IMR-90 (cell line): Measurements from ENCODE around the gene ZEB2. TPM values are rescaled to one million over a fixed set of nuclear protein-coding genes. Genes with fewer than 3 reads are reported as not detected.

Source experiments
- ATAC-seq: fragments of 200-7000 bp; cut with Tn5 transposase; 2 replicates; pipeline ENCODE4 v1.9.1; 2020; ENCODE audit warnings: low read depth, mild to moderate bottlenecking, moderate library complexity
- BruUV-seq: library from RNA; stranded (reverse); fragments of 400-500 nt; replicated peaks from 2 replicates; lab custom pipeline; 2021; lab: Mats Ljungman, UMichigan
- CTCF ChIA-PET: fragments of 300-600 bp; formaldehyde crosslinking; extraction: SDS; loops from one replicate; lab custom pipeline; 2021; ENCODE audit warnings: antibody characterized with exemption; lab: Yijun Ruan, JAX
- POLR2A ChIA-PET: fragments of 300-600 bp; sonication (Branson Sonifier 250); formaldehyde crosslinking; loops from one replicate; lab custom pipeline; 2022; ENCODE audit warnings: antibody characterized with exemption; ENCODE audit not compliant: unreplicated experiment; lab: Charles Lee
- DNase-seq: peaks from one replicate; pipeline ENCODE4 v3.0.0; 2013
- H2AFZ ChIP-seq: replicated peaks from 2 replicates; pipeline ENCODE3; 2013; ENCODE audit warnings: low read length, mild to moderate bottlenecking; ENCODE audit not compliant: poor library complexity
- H2AK5ac ChIP-seq: 2 replicates; pipeline ENCODE4 v1.6.1; 2013; ENCODE audit warnings: low read depth, low read length, inconsistent platforms
- H2AK9ac ChIP-seq: replicated peaks from 2 replicates; pipeline ENCODE3; 2013; ENCODE audit warnings: mild to moderate bottlenecking, low read depth, low read length, moderate library complexity; ENCODE audit not compliant: poor library complexity
- H2BK120ac ChIP-seq: 2 replicates; pipeline ENCODE4 v1.6.1; 2013; ENCODE audit warnings: low read depth, low read length, inconsistent platforms
- H2BK15ac ChIP-seq: 3 replicates; pipeline ENCODE4 v1.6.1; 2013; ENCODE audit warnings: low read depth, low read length, inconsistent platforms
- H2BK20ac ChIP-seq: 2 replicates; pipeline ENCODE4 v1.6.1; 2013; ENCODE audit warnings: low read depth, mild to moderate bottlenecking, inconsistent platforms, low read length, moderate library complexity
- H2BK5ac ChIP-seq: 2 replicates; pipeline ENCODE4 v1.6.1; 2013; ENCODE audit warnings: mild to moderate bottlenecking, low read depth, low read length, inconsistent platforms; ENCODE audit not compliant: poor library complexity, severe bottlenecking
- H3K14ac ChIP-seq: replicated peaks from 2 replicates; pipeline ENCODE4 v1.6.1; 2013; ENCODE audit warnings: low read depth, low read length, inconsistent platforms
- H3K18ac ChIP-seq: 2 replicates; pipeline ENCODE4 v1.6.1; 2013; ENCODE audit warnings: low read depth, low read length, control low read depth
- H3K23ac ChIP-seq: 2 replicates; pipeline ENCODE4 v1.6.1; 2013; ENCODE audit warnings: low read depth, low read length, inconsistent platforms
- H3K27ac ChIP-seq: 2 replicates; pipeline ENCODE4 v1.5.1; 2013; ENCODE audit warnings: mild to moderate bottlenecking, control low read depth, low read length; ENCODE audit not compliant: insufficient read depth
- H3K27me3 ChIP-seq: 2 replicates; pipeline ENCODE4 v1.6.1; 2013; ENCODE audit warnings: low read length; ENCODE audit not compliant: control insufficient read depth, insufficient read depth
- H3K36me3 ChIP-seq: 2 replicates; pipeline ENCODE4 v1.6.1; 2013; ENCODE audit warnings: low read length, mixed read lengths; ENCODE audit not compliant: control insufficient read depth, insufficient read depth
- H3K4ac ChIP-seq: 2 replicates; pipeline ENCODE4 v1.6.1; 2013; ENCODE audit warnings: low read depth, low read length, inconsistent platforms
- H3K4me1 ChIP-seq: 2 replicates; pipeline ENCODE4 v1.6.1; 2013; ENCODE audit warnings: low read length, mixed read lengths; ENCODE audit not compliant: control insufficient read depth, insufficient read depth
- H3K4me2 ChIP-seq: 2 replicates; pipeline ENCODE4 v1.6.1; 2013; ENCODE audit warnings: low read depth, mild to moderate bottlenecking, control low read depth, low read length, moderate library complexity
- H3K4me3 ChIP-seq: 2 replicates; pipeline ENCODE4 v1.5.1; 2013; ENCODE audit warnings: low read depth, mild to moderate bottlenecking, control low read depth, low read length, moderate library complexity; ENCODE audit not compliant: insufficient read depth
- H3K56ac ChIP-seq: 2 replicates; pipeline ENCODE4 v1.6.1; 2013; ENCODE audit warnings: low read length, inconsistent platforms; ENCODE audit not compliant: insufficient read depth; ENCODE audit errors: extremely low read depth
- H3K79me1 ChIP-seq, 2 experiments: 2 replicates each; pipeline ENCODE4 v1.6.1; 2013; ENCODE audit warnings: low read length in 2 of 2, inconsistent platforms in 1 of 2, low read depth in 1 of 2
- H3K9ac ChIP-seq: 2 replicates; pipeline ENCODE4 v1.6.1; 2013; ENCODE audit warnings: low read depth, low read length, control low read depth
- H3K9me1 ChIP-seq: 2 replicates; pipeline ENCODE4 v1.6.1; 2013; ENCODE audit warnings: low read length, inconsistent platforms; ENCODE audit not compliant: insufficient read depth
- H3K9me3 ChIP-seq: 2 replicates; pipeline ENCODE4 v1.6.1; 2013; ENCODE audit warnings: low read length; ENCODE audit not compliant: control insufficient read depth, insufficient read depth
- H4K20me1 ChIP-seq: 2 replicates; pipeline ENCODE4 v1.6.1; 2013; ENCODE audit warnings: low read length, inconsistent platforms; ENCODE audit not compliant: insufficient read depth
- H4K5ac ChIP-seq: 2 replicates; pipeline ENCODE4 v1.6.1; 2013; ENCODE audit warnings: mild to moderate bottlenecking, low read depth, low read length, control low read depth
- H4K8ac ChIP-seq, 2 experiments: 2 replicates each; pipeline ENCODE4 v1.6.1; 2013; ENCODE audit warnings: low read depth in 2 of 2, low read length in 2 of 2, control low read depth in 1 of 2, inconsistent platforms in 1 of 2
- H4K91ac ChIP-seq: 2 replicates; pipeline ENCODE4 v1.6.1; 2013; ENCODE audit warnings: low read depth, low read length, inconsistent platforms; ENCODE audit not compliant: insufficient read depth
- CEBPB ChIP-seq: IDR thresholded peaks from 2 replicates; pipeline ENCODE4 v1.6.1; 2012; ENCODE audit warnings: low read depth, low read length, improper control_type of control experiment
- MAFK ChIP-seq: IDR thresholded peaks from 2 replicates; pipeline ENCODE4 v1.6.1; 2012; ENCODE audit warnings: low read depth, low read length, improper control_type of control experiment
- MXI1 ChIP-seq: IDR thresholded peaks from 2 replicates; pipeline ENCODE4 v1.6.1; 2012; ENCODE audit warnings: low read depth, mild to moderate bottlenecking, low read length, moderate library complexity, borderline replicate concordance
- RCOR1 ChIP-seq: IDR thresholded peaks from 2 replicates; pipeline ENCODE4 v1.6.1; 2012; ENCODE audit warnings: mild to moderate bottlenecking, low read length, improper control_type of control experiment; ENCODE audit not compliant: insufficient replicate concordance
- SMC3 ChIP-seq: fragments of 150-350 bp; IDR thresholded peaks from 2 replicates; pipeline ENCODE4 v1.6.1; 2016; ENCODE audit warnings: low read depth, mild to moderate bottlenecking, antibody characterized with exemption, low read length, moderate library complexity
- WGBS, 2 experiments: methylation state at CpG; one replicate each; pipeline versions ENCODE4 v1.1.5 to v1.1.7; 2013; ENCODE audit warnings: missing lambda C conversion rate in 2 of 2; ENCODE audit not compliant: insufficient read length in 1 of 2; ENCODE audit errors: extremely low coverage in 2 of 2; 5-methylcytosine and 5-hydroxymethylcytosine counted together
- dilution Hi-C: fragments of 300-500 bp; cut with HindIII; formaldehyde crosslinking; loops from one replicate; pipeline ENCODE4 v1.14.3; 2018; ENCODE audit warnings: low sequenced_read_pairs; ENCODE audit not compliant: unreplicated experiment
- in situ Hi-C: fragments of 300-500 bp; cut with MboI; formaldehyde crosslinking; loops from 3 replicates; pipeline ENCODE4 v1.14.3; 2019; ENCODE audit warnings: low sequenced_read_pairs, inconsistent platforms, mixed read lengths
- intact Hi-C: fragments of 100-400 bp; cut with micrococcal nuclease; formaldehyde crosslinking; loops from 2 replicates; pipeline ENCODE4 v1.10.0; 2022
- polyA plus RNA-seq, 3 experiments: library from polyadenylated mRNA; depleted of rRNA; stranded (reverse); fragments of >200 nt; gene quantifications; 2 replicates each; pipeline ENCODE4 v1.2.3, GENCODE V29; 2012; ENCODE audit warnings: low replicate concordance in 1 of 3
- total RNA-seq: library from RNA; depleted of rRNA; stranded (reverse); fragments of >200 nt; gene quantifications from 2 replicates; pipeline ENCODE4 v1.2.3, GENCODE V29; 2012
- TF ChIP-seq, protein P1 (sequence below): fragments of 150-350 bp; IDR thresholded peaks from 2 replicates; pipeline ENCODE4 v1.6.1; 2017; ENCODE audit warnings: mild to moderate bottlenecking, antibody characterized with exemption, low read length, low read depth
- TF ChIP-seq, protein P2 (sequence below): conservative IDR thresholded peaks from 2 replicates; pipeline ENCODE4 v1.5.1; 2012; ENCODE audit warnings: mild to moderate bottlenecking, low read depth, low read length, improper control_type of control experiment

Gene ZEB2
- total and polyA plus RNA-seq, 2 of the 4 experiments (the other 2 are of a cell fraction), result 22.4 to 50.9 TPM

DNA sequence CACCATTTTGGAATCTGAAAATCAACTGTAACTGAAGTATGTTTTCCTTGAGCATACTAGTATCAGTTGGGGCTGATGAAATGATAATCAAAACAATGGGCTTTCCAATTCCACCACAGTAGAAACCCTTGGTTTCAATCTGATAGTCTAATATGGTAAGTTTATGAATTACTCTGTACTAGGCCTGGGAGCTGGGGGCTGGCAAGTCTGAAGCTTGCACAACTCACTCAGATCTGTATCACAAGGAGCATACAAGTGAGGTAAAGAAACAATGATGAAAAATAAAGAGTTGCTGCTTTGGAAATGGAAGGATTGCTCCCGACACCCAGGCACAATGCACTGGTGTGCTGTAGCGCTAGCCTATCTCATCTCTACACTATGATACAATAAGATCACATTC lies 19.4 kb downstream of the ZEB2 start:
- CTCF ChIA-PET, result interaction anchor here (0.5 kb wide), 1 partner anchor 149 kb away, joined by 3 read pairs; no protein-coding TSS in a partner anchor
- Histone ChIP-seq H3K9me3 (no peaks in the 10 kb centered on the region), H3K27ac (no peak overlapping the region), H4K91ac (no peak overlapping the region), H3K14ac (no peak overlapping the region), H3K9ac (no peak overlapping the region), H2BK5ac (no peak overlapping the region), H3K4ac (no peak overlapping the region), H2AFZ (no peak overlapping the region), H4K20me1 (peaks cover 29% of the 10 kb centered on the region; the same call in 1 of the 2 replicates), H3K23ac (no peak overlapping the region), H2BK20ac (no peak overlapping the region), H3K79me1 (peaks cover 44 to 74% of the 10 kb centered on the region in 2 experiments), H3K27me3 (no peaks in the 10 kb centered on the region), H3K36me3 (peaks cover 14% of the 10 kb centered on the region), H4K5ac (no peak overlapping the region), H3K56ac (no peak overlapping the region), H3K4me2 (no peak overlapping the region), H3K9me1 (peaks cover 10% of the 10 kb centered on the region), H2AK9ac (no peak overlapping the region), H2BK120ac (no peak overlapping the region), H4K8ac (no peak overlapping the region), H2BK15ac (no peak overlapping the region), H3K4me1 (peaks cover 20% of the 10 kb centered on the region), H2AK5ac (no peak overlapping the region), H3K18ac (no peak overlapping the region), H3K4me3 (no peak overlapping the region)
- no TSS peak for BruUV-seq
- ATAC-seq, result no peak
- no peak for TF ChIP-seq MXI1
- TF ChIP-seq CEBPB, result no peak
- TF ChIP-seq MAFK, result no peak
- no peak for TF ChIP-seq SMC3
- TF ChIP-seq RCOR1, result no peak
- TF ChIP-seq, protein P1, sequence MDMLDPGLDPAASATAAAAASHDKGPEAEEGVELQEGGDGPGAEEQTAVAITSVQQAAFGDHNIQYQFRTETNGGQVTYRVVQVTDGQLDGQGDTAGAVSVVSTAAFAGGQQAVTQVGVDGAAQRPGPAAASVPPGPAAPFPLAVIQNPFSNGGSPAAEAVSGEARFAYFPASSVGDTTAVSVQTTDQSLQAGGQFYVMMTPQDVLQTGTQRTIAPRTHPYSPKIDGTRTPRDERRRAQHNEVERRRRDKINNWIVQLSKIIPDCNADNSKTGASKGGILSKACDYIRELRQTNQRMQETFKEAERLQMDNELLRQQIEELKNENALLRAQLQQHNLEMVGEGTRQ, result no peak
- TF ChIP-seq, protein P2, sequence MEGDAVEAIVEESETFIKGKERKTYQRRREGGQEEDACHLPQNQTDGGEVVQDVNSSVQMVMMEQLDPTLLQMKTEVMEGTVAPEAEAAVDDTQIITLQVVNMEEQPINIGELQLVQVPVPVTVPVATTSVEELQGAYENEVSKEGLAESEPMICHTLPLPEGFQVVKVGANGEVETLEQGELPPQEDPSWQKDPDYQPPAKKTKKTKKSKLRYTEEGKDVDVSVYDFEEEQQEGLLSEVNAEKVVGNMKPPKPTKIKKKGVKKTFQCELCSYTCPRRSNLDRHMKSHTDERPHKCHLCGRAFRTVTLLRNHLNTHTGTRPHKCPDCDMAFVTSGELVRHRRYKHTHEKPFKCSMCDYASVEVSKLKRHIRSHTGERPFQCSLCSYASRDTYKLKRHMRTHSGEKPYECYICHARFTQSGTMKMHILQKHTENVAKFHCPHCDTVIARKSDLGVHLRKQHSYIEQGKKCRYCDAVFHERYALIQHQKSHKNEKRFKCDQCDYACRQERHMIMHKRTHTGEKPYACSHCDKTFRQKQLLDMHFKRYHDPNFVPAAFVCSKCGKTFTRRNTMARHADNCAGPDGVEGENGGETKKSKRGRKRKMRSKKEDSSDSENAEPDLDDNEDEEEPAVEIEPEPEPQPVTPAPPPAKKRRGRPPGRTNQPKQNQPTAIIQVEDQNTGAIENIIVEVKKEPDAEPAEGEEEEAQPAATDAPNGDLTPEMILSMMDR, result no peak
- DNase-seq, result no peak
- POLR2A ChIA-PET, result no interaction called here
- dilution Hi-C loops (no loop called here), intact Hi-C loops (no loop called here), in situ Hi-C loops (loop anchor here (25.0 kb wide), 2 partner anchors 988 to 1812 kb away; no protein-coding TSS in a partner anchor)
- WGBS, 2 experiments, result no CpG with 5 or more reads among the region's 2 CpGs
